K562 (cell line): ENCODE measurements around the gene KIAA0513. TPM values are rescaled to one million over a fixed set of nuclear protein-coding genes. Genes with fewer than 3 reads are reported as not detected.

Source experiments
- ARNT ChIP-seq, 2 experiments: fragments of 450-650 bp; IDR thresholded peaks; 2 replicates each; pipeline ENCODE4 v1.6.1; 2016; ENCODE audit warnings: mild to moderate bottlenecking in 1 of 2
- ATF7 ChIP-seq: fragments of 450-650 bp; IDR thresholded peaks from 2 replicates; pipeline ENCODE4 v1.7.1; 2014; ENCODE audit warnings: mild to moderate bottlenecking, moderate library complexity
- BHLHE40 ChIP-seq: IDR thresholded peaks from 2 replicates; pipeline ENCODE4 v1.6.1; 2011; ENCODE audit warnings: low read length, improper control_type of control experiment
- BRD9 ChIP-seq: fragments of 450-650 bp; IDR thresholded peaks from 2 replicates; pipeline ENCODE4 v1.6.1; 2018; ENCODE audit warnings: low read depth; ENCODE audit not compliant: partially characterized antibody
- CTBP1 ChIP-seq: fragments of 450-650 bp; IDR thresholded peaks from 2 replicates; pipeline ENCODE4 v1.6.1; 2016; ENCODE audit warnings: borderline replicate concordance
- FOXJ3 ChIP-seq: sonication (generic); formaldehyde crosslinking; IDR thresholded peaks from 2 replicates; pipeline ENCODE4 v1.4.0; 2020; ENCODE audit warnings: mild to moderate bottlenecking, missing genetic modification reagents
- KAT2B ChIP-seq: IDR thresholded peaks from one replicate; pipeline ENCODE4 v1.6.1; 2012; ENCODE audit warnings: low read depth, mild to moderate bottlenecking, control low read depth, inconsistent platforms, low read length, moderate library complexity
- MCM3 ChIP-seq: fragments of 450-650 bp; IDR thresholded peaks from 2 replicates; pipeline ENCODE4 v1.6.1; 2016
- MYC ChIP-seq, 2 experiments: fragments of 250-450 bp in 1 of 2; sonication (Bioruptor Pico) in 1 of 2; IDR thresholded peaks; 2 replicates each; pipeline versions ENCODE4 v1.5.1 to v1.6.1; 2012 to 2021; ENCODE audit warnings: low read depth in 2 of 2, borderline replicate concordance in 1 of 2, improper control_type of control experiment in 1 of 2, low read length in 1 of 2, mild to moderate bottlenecking in 1 of 2, moderate library complexity in 1 of 2
- NR2C1 ChIP-seq, 2 experiments: fragments of 450-650 bp; IDR thresholded peaks; 2 replicates each; pipeline ENCODE4 v1.6.1; 2017; ENCODE audit warnings: mild to moderate bottlenecking in 2 of 2, antibody characterized with exemption in 1 of 2, inconsistent platforms in 1 of 2, missing compliant biosample characterization in 1 of 2, missing genetic modification characterization in 1 of 2
- RBFOX2 ChIP-seq: fragments of 200-400 bp; formaldehyde crosslinking; IDR thresholded peaks from 2 replicates; pipeline ENCODE4 v1.6.1; 2017; ENCODE audit warnings: low read depth, mild to moderate bottlenecking, low read length, moderate library complexity
- RBM17 ChIP-seq: fragments of 200-400 bp; formaldehyde crosslinking; IDR thresholded peaks from 2 replicates; pipeline ENCODE4 v1.6.1; 2017; ENCODE audit warnings: low read depth, mild to moderate bottlenecking, low read length, borderline replicate concordance
- SMARCC2 ChIP-seq: fragments of 450-650 bp; IDR thresholded peaks from 2 replicates; pipeline ENCODE4 v1.6.1; 2017; ENCODE audit warnings: antibody characterized with exemption, moderate library complexity, mild to moderate bottlenecking, low read depth
- SOX6 ChIP-seq: fragments of 450-650 bp; IDR thresholded peaks from 2 replicates; pipeline ENCODE4 v1.6.1; 2014; ENCODE audit warnings: mild to moderate bottlenecking
- TARDBP ChIP-seq: fragments of 450-650 bp; IDR thresholded peaks from 2 replicates; pipeline ENCODE4 v1.6.1; 2016
- USF1 ChIP-seq: sonication (generic); formaldehyde crosslinking; IDR thresholded peaks from 2 replicates; pipeline ENCODE4 v1.9.0; 2022; ENCODE audit warnings: mild to moderate bottlenecking, missing genetic modification reagents
- XRCC3 ChIP-seq: fragments of 450-650 bp; IDR thresholded peaks from 2 replicates; pipeline ENCODE4 v1.6.1; 2017; ENCODE audit warnings: mild to moderate bottlenecking, moderate library complexity
- ZBTB9 ChIP-seq: fragments of 450-650 bp; formaldehyde crosslinking; IDR thresholded peaks from 2 replicates; pipeline ENCODE4 v1.4.0; 2020; ENCODE audit warnings: mild to moderate bottlenecking, moderate library complexity
- ZNF124 ChIP-seq: sonication (generic); formaldehyde crosslinking; IDR thresholded peaks from 2 replicates; pipeline ENCODE4 v1.8.1; 2022; ENCODE audit warnings: missing genetic modification reagents
- ZNF197 ChIP-seq: fragments of 200-800 bp; sonication (Bioruptor generic); IDR thresholded peaks from 2 replicates; pipeline ENCODE4 v1.6.1; 2016; ENCODE audit warnings: low read depth, missing genetic modification characterization, missing compliant biosample characterization
- ZNF274 ChIP-seq: IDR thresholded peaks from 2 replicates; pipeline ENCODE4 v1.6.1; 2011; ENCODE audit warnings: low read depth, mild to moderate bottlenecking, low read length, moderate library complexity, borderline replicate concordance
- ZNF408 ChIP-seq: fragments of 250-450 bp; sonication (Bioruptor Pico); IDR thresholded peaks from 2 replicates; pipeline ENCODE4 v1.4.0; 2020; ENCODE audit warnings: low read depth, mild to moderate bottlenecking, moderate library complexity
- ZNF551 ChIP-seq: fragments of 250-450 bp; sonication (Bioruptor Pico); IDR thresholded peaks from 2 replicates; pipeline ENCODE4 v1.5.0; 2021; ENCODE audit warnings: mild to moderate bottlenecking, moderate library complexity
- ZNF699 ChIP-seq: fragments of 250-450 bp; sonication (Bioruptor Pico); IDR thresholded peaks from 2 replicates; pipeline ENCODE4 v1.8.0; 2021; ENCODE audit warnings: mild to moderate bottlenecking, moderate library complexity; ENCODE audit not compliant: insufficient replicate concordance
- ZNF707 ChIP-seq: fragments of 250-450 bp; sonication (Bioruptor Pico); conservative IDR thresholded peaks from 2 replicates; pipeline ENCODE4 v1.8.0; 2022; ENCODE audit warnings: inconsistent platforms, mild to moderate bottlenecking, moderate library complexity
- ZNF75A ChIP-seq: fragments of 450-650 bp; formaldehyde crosslinking; IDR thresholded peaks from 2 replicates; pipeline ENCODE4 v1.4.0; 2020; ENCODE audit warnings: mild to moderate bottlenecking
- ZNF77 ChIP-seq: fragments of 250-450 bp; sonication (Bioruptor Pico); IDR thresholded peaks from 2 replicates; pipeline ENCODE4 v1.5.0; 2020
- polyA plus RNA-seq, 8 experiments: library from polyadenylated mRNA; depleted of rRNA in 4 of 8; stranded (reverse) in 5 of 8; unstranded in 3 of 8; fragments of >200 nt; fragmentation: Nextera tagmentation in 2 of 8; fragmentation: Illumina TruSeq in 1 of 8; extraction: Ambion mirVana in 2 of 8; extraction: Trizol in 1 of 8; gene quantifications; 2 replicates each; pipeline versions ENCODE4 v1.2.1 to v1.2.3, GENCODE V29; 2011 to 2014; ENCODE audit warnings: inconsistent platforms in 1 of 8, missing spikeins in 1 of 8
- total RNA-seq, 7 experiments: library from RNA; depleted of rRNA in 6 of 7; stranded (reverse); fragments of >200 nt in 6 of 7; fragmentation: Illumina TruSeq in 2 of 7; extraction: Trizol in 2 of 7; gene quantifications; 2 replicates each; pipeline versions ENCODE4 v1.2.1 to v1.2.3, GENCODE V29; 2011 to 2021; ENCODE audit warnings: low replicate concordance in 1 of 7
- TF ChIP-seq, protein P1 (sequence below): fragments of 450-650 bp; IDR thresholded peaks from one replicate; pipeline ENCODE4 v1.6.1; 2018; ENCODE audit warnings: mild to moderate bottlenecking, moderate library complexity; ENCODE audit not compliant: partially characterized antibody

The KIAA0513 gene
- total and polyA plus RNA-seq, 9 of the 15 experiments (the other 6 are each of a cell fraction or from before 2014, with no cell fraction given) = 0.18 to 13.7 (median 10.2) TPM

GRCh38 chr16:85055493-85056210 lies 28.1 kb downstream of the KIAA0513 start (continued):
- peak; percentile 27; the same call in 1 of the 2 replicates for TF ChIP-seq USF1 (CRISPR knock-in tag)
- TF ChIP-seq TARDBP = no peak; the same call in 1 of the 2 replicates
- TF ChIP-seq NR2C1 (IDR thresholded peaks at IDR 0.05) = no peak
- peak; percentile 76 for TF ChIP-seq NR2C1 (tag; IDR thresholded peaks at IDR 0.05)
- peak; percentile 70 for TF ChIP-seq MYC (IDR thresholded peaks at IDR 0.05; ENCODE audit: low read depth, low read length)
- TF ChIP-seq MYC (CRISPR knock-in tag; IDR thresholded peaks at IDR 0.05; ENCODE audit: borderline replicate concordance, low read depth) = peak; percentile 64; the same call in 1 of the 2 replicates
- no peak for TF ChIP-seq ZNF77 (CRISPR knock-in tag)
- TF ChIP-seq RBFOX2 = 0 out of 2 replicates have a peak, but pooled peaks have one; percentile 27
- TF ChIP-seq CTBP1 = peak; percentile 96
- peak; percentile 95 for TF ChIP-seq SOX6
- no peak for TF ChIP-seq RBM17
- TF ChIP-seq ZNF124 (CRISPR knock-in tag) = no peak
- TF ChIP-seq ZNF408 (CRISPR knock-in tag) = no peak
- peak; percentile 82 for TF ChIP-seq ATF7
- no peak for TF ChIP-seq XRCC3
- TF ChIP-seq ZNF699 (CRISPR knock-in tag) = no peak
- TF ChIP-seq ZNF197 = peak; percentile 89
- no peak for TF ChIP-seq ZNF551
- TF ChIP-seq ZNF75A (CRISPR knock-in tag) = 0 out of 2 replicates have a peak, but pooled peaks have one; percentile 31
- TF ChIP-seq ZNF274 = no peak
- TF ChIP-seq, protein P1, sequence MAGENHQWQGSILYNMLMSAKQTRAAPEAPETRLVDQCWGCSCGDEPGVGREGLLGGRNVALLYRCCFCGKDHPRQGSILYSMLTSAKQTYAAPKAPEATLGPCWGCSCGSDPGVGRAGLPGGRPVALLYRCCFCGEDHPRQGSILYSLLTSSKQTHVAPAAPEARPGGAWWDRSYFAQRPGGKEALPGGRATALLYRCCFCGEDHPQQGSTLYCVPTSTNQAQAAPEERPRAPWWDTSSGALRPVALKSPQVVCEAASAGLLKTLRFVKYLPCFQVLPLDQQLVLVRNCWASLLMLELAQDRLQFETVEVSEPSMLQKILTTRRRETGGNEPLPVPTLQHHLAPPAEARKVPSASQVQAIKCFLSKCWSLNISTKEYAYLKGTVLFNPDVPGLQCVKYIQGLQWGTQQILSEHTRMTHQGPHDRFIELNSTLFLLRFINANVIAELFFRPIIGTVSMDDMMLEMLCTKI = no peak
- TF ChIP-seq ZBTB9 (CRISPR knock-in tag) = no peak
- no peak for TF ChIP-seq KAT2B
- peak in 1 of 2 experiments; percentile 67; a peak in 1 of 4 replicates for TF ChIP-seq ARNT (IDR thresholded peaks at IDR 0.05)
- TF ChIP-seq FOXJ3 (CRISPR knock-in tag) = no peak
- peak; percentile 89 for TF ChIP-seq SMARCC2
- TF ChIP-seq ZNF707 (CRISPR knock-in tag) = no peak
- TF ChIP-seq MCM3 = no peak
- peak; percentile 79 for TF ChIP-seq BHLHE40
- TF ChIP-seq BRD9 = no peak
